Measurements from ENCODE around the gene ACTRT3.
A peak's percentile ranks its signal among the peaks of the same experiment; 100 is the strongest.

ACTRT3 gene

DNA sequence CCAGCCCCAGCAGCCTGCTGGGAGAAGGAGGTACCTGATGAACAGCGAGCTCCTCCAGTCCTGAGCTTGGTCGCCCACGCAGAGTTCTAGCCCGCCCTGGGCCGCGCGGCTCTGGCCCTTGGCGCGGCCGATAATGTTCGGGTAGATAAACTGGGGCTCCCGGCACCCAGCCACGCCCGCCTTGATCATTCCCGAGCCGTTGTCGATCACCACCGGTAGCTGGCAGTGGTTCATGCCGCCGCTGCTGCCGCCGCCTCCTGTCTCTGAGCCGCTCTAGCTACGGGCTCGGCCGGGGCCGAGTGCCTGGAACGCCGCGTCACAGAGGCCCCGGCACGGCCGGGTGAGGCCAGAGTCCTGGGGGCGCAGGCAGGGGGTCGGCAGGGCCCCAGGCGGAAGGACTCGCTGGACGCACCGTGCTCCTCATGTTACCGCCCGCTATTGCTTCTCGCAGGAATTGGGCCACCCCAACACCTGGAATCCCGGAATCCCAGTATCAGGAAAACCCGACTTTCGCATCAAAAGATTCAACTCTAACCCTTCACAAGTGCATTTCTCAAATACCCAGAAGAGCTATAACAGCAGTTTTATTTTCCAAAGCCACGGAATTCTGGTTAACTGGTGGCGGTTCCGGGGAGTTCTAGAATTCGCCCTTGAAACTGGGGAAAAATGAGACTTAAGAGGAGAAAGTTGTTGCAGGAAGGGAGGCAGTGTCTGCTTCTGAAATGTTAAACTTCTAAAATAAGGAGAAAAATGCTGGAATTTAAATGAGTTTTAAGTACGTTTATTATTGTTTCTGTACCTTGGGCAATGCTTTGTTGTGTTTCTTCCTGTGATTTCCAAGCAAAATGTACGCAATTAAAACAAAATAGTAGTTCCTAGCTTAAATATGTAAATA lies at the start of gene ACTRT3:
Gene ACTRT3 (minus strand): TSS at position 275 of the 895 bp plus-strand sequence. CDS start 41 bp downstream, at position 234.
- H3K9ac ChIP-seq (ENCODE audit: low read depth, low read length), result peak within 1 kb of the TSS; percentile 90
- no peaks in the 10 kb centered on the region for H3K4me1 ChIP-seq (ENCODE audit: insufficient read depth, low read length)
- no peaks in the 10 kb centered on the region for H3K36me3 ChIP-seq (ENCODE audit: insufficient read depth, low read length)
- no peaks in the 10 kb centered on the region; the same call in 1 of the 2 replicates for H3K9me3 ChIP-seq (ENCODE audit: control insufficient read depth, insufficient read depth, low read length)

DNA sequence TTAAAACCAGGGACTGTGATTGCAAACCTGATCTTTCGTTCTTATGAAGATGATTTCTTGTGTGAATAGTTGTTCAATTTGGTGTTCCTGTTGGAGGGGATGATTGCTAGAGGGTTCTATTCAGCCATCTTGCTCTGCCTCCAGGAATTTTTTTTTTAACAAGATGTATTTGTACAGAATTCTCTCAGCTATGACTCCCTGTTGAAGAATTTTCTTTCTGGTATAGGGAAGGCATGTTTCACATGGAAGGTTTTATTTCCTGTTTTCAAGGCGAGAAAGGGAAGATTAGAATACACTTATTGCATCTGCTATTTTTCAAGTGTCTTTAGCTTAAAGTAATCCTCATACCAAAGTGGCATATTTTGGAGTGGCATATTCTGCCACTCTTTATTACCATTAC lies 49.0 kb upstream of the ACTRT3 start:
- H3K9me3 ChIP-seq (ENCODE audit: control insufficient read depth, insufficient read depth, low read length), result no peaks in the 10 kb centered on the region; the same call in 1 of the 2 replicates
- H3K4me1 ChIP-seq (ENCODE audit: insufficient read depth, low read length), result peaks cover under 1% of the 10 kb centered on the region
- no peak overlapping the region for H3K9ac ChIP-seq (ENCODE audit: low read depth, low read length)
- H3K36me3 ChIP-seq (ENCODE audit: insufficient read depth, low read length), result no peaks in the 10 kb centered on the region

DNA sequence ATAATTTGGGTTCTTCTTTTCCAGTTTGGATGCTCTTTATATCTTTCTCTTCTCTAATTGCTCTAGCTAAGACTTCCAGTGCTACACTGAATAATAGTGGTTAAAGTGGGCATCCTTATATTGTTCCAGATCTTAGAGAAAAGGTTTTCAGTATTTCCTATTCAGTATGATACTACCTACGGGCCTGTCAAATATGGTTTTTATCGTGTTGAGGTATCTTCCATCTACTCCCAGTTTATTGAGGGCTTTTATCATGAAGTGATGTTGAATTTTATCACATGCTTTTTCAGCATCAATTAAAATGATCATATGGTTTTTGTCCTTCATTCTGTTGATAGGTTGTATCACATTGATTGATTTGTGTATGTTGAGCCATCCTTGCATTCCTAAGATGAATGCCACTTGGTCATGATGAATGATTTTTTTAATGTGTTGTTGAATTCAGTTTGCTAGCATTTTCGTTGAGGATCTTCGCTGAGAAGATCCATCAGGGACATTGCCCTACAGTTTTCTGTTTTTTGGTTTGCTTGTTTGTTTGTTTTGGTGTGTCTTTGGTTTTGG lies 46.3 kb upstream of the ACTRT3 start:
- Histone ChIP-seq H3K9me3 (ENCODE audit: control insufficient read depth, insufficient read depth, low read length) (no peaks in the 10 kb centered on the region; the same call in 1 of the 2 replicates), H3K9ac (ENCODE audit: low read depth, low read length) (no peak overlapping the region), H3K36me3 (ENCODE audit: insufficient read depth, low read length) (no peaks in the 10 kb centered on the region), H3K4me1 (ENCODE audit: insufficient read depth, low read length) (peaks cover 4% of the 10 kb centered on the region)

DNA sequence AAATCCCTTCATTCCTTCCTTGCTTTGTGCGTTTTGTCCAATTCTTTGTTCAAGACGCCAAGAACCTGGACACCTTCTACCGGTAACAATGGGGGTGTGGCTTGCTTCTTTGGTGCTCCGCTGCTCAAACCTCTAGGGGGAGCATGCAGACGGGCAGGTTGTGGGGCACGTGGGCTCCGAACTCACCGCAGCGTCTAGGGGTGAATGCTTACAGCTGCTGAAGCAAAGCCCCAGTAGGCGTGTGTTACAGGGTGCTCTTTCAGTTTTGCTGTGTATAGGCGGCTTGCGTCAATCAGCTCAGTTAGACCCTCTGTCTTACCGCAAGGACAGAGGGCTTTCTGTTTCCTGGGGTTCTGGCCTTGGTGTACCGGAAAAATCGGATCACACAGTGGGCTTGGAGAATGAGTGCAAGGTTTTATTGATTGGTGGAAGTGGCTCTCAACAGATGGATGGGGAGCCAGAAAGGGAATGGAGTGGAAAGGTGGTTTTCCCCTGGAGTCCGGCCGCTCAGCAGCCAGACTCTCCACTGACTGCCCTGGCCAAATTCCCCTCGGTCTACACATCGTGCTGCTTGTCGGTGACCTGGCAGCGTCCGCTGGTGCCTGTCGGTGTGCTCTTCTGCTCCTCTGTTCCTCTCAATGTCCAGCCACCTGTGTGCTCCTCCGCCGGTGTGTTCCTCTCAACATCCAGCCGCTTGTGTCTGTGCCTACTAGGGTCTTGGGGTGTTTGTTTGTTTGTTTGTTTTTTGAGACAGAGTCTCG lies 44.6 kb upstream of the ACTRT3 start:
- Histone ChIP-seq H3K9me3 (ENCODE audit: control insufficient read depth, insufficient read depth, low read length) (no peaks in the 10 kb centered on the region; the same call in 1 of the 2 replicates), H3K4me1 (ENCODE audit: insufficient read depth, low read length) (peaks cover 4% of the 10 kb centered on the region), H3K9ac (ENCODE audit: low read depth, low read length) (peak overlapping the region; percentile 80; the same call in 1 of the 2 replicates), H3K36me3 (ENCODE audit: insufficient read depth, low read length) (no peaks in the 10 kb centered on the region)

DNA sequence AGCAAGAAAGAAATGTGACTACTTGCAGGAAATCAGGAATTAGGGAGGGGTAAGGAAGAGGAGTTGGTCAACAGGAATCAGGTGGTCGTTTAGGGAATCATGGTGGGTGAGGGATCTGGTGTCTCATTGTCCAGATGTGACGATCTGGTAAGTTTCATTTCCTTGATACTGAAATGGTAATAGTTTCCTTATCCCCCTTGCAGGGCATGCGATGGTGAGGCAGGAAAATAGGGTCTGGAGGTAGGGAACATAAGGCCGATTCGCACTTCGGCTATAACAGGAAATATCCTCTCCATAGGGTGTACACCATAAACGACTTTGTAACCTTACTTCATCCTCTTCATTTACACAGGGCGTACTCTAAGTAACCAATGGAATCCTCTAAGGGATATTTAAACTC lies 43.9 kb upstream of the ACTRT3 start:
- Histone ChIP-seq H3K4me1 (ENCODE audit: insufficient read depth, low read length) (peaks cover 4% of the 10 kb centered on the region), H3K9ac (ENCODE audit: low read depth, low read length) (peak overlapping the region; percentile 80; the same call in 1 of the 2 replicates), H3K36me3 (ENCODE audit: insufficient read depth, low read length) (no peaks in the 10 kb centered on the region), H3K9me3 (ENCODE audit: control insufficient read depth, insufficient read depth, low read length) (no peaks in the 10 kb centered on the region; the same call in 1 of the 2 replicates)

DNA sequence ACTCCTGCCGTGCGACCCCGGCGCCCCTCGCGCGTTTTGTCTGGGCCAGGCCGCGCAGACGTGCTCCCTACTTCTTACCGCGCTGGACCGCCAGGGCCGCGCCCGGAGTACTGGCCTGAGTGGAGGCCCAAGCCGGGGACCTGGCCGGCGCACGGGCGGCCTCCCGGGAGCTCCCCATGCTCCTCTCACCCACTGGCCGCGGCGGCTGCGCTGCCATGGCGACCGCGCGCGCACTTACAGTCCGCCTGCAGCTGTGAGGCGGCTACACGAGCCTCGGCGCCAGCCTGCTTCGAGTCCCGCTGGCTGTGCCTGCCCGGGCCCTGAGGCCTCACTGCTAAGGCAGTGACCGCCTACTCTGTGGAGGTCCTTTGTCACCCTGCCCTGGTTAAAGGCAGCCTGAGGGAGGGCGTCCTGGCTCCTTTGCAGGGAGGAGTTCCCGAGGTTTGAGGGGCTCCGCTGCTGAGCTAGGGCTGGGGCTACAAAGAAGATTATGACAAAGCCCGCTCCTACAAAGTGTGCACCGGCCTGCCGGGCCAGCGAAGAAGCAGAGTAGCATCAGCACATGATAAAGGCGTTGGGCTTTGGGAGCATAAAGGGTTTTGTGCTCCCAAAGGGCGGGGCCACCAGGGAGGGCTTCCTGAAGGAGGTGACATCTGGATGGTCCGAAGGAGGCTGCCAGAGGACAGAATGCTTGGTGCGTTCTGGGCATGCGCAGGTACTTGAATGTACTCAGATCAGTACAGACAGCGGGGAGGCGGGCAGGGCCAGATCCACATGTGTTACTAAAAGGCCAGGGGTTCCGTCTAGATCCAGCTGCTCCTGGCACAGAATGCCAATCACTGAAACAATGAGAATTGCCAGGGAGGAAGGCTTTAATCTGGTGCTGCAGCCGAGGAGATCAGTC lies 43.2 kb upstream of the ACTRT3 start, which contains the start of the genes LRRC34 and LRRIQ4:
Gene LRRC34 (minus strand): TSS at position 573 of the 904 bp plus-strand sequence. CDS start 356 bp downstream, at position 217.
Gene LRRIQ4 (plus strand): TSS at position 539 of the 904 bp plus-strand sequence. CDS start 9,052 bp downstream, outside the sequence.
- Histone ChIP-seq H3K36me3 (ENCODE audit: insufficient read depth, low read length) (no peaks in the 10 kb centered on the region), H3K9me3 (ENCODE audit: control insufficient read depth, insufficient read depth, low read length) (no peaks in the 10 kb centered on the region; the same call in 1 of the 2 replicates), H3K9ac (ENCODE audit: low read depth, low read length) (peak within 1 kb of the TSS; percentile 80), H3K4me1 (ENCODE audit: insufficient read depth, low read length) (peaks cover 4% of the 10 kb centered on the region)

DNA sequence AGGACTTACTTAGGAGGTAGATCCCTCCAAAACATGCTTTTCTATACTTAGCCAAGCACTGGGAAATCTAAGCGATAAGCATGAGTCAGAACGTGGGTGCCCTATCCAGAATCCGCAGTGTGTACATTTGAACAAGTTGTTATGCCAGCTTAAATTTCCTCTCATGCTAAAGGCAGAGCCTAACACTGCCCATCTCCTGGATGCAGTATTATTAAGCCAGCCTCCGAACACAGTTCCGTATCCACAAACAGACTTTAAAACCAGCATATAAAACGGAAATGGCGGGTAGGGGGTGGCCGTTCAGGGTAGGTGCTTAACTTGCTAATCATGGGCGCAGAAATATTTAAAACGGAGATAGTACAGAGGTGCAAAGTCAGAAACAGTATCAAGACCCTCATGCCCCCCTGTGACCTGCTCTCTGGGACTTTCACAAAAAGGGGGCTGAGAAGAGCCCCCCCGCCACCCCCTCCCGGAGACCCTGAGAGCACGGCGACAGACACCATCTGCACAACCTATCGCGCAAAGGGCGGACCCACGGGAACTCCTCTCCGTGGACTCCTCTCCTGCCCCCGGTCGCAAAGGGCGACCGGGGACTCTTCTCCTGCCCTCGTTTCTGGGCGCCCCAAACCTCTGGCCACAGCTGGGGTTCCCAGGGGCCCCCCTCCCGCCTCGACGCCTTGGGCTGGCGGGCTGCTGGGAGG lies 42.4 kb upstream of the ACTRT3 start:
- Histone ChIP-seq H3K36me3 (ENCODE audit: insufficient read depth, low read length) (no peaks in the 10 kb centered on the region; the same call in 1 of the 2 replicates), H3K4me1 (ENCODE audit: insufficient read depth, low read length) (peaks cover 4% of the 10 kb centered on the region), H3K9me3 (ENCODE audit: control insufficient read depth, insufficient read depth, low read length) (no peaks in the 10 kb centered on the region; the same call in 1 of the 2 replicates), H3K9ac (ENCODE audit: low read depth, low read length) (peak overlapping the region; percentile 80)

DNA sequence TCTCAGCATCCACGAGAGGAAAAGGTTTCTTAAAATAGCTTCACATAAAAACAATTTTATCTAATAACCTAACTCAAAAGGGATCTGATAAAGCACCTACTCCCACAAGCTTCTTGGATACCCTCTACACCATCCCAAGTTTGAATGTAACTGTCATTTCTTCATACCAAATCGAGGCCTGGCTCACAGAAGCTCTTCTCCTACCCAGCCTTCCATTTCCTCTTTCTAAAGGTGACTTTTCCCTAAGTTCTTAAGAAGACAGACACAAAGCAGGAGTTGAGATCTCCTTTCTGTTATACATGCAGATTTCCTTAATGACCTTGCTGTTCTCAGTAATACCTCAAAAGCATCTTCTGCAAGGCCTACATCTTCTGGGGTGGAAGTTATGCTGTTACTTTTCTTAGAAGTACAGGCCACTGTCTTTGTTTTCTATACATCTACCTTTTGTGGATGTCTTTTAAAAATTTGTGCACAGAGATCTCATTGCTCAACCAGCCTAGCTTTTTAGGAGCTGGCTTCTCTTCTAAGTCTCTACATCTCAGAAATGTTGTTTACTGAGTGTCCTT lies 40.0 kb upstream of the ACTRT3 start:
- Histone ChIP-seq H3K36me3 (ENCODE audit: insufficient read depth, low read length) (no peaks in the 10 kb centered on the region; the same call in 1 of the 2 replicates), H3K9me3 (ENCODE audit: control insufficient read depth, insufficient read depth, low read length) (no peaks in the 10 kb centered on the region)

DNA sequence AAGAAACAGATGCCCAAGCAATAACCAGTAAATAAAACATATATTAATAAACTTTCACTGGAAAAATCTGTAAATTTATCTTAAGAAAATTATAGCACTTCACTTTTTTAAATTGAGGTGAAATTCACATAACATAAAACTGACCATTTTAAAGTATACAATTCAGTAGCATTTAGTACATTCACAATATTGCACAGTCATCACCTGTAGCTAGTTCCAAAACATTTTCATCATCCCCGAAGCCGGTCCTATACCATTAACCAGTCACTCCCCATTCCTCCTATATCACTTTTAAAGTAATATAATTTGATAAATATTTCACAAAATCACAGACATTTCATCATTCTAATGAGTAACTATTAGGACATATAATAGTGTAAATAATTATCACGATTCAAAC lies 35.3 kb upstream of the ACTRT3 start:
- H3K36me3 ChIP-seq (ENCODE audit: insufficient read depth, low read length), result no peaks in the 10 kb centered on the region; the same call in 1 of the 2 replicates
- no peaks in the 10 kb centered on the region for H3K9me3 ChIP-seq (ENCODE audit: control insufficient read depth, insufficient read depth, low read length)

More for the DNA sequence above, 40.0 kb upstream of the ACTRT3 start:
- Histone ChIP-seq H3K9ac (ENCODE audit: low read depth, low read length) (no peak overlapping the region), H3K4me1 (ENCODE audit: insufficient read depth, low read length) (peaks cover 4% of the 10 kb centered on the region)

DNA sequence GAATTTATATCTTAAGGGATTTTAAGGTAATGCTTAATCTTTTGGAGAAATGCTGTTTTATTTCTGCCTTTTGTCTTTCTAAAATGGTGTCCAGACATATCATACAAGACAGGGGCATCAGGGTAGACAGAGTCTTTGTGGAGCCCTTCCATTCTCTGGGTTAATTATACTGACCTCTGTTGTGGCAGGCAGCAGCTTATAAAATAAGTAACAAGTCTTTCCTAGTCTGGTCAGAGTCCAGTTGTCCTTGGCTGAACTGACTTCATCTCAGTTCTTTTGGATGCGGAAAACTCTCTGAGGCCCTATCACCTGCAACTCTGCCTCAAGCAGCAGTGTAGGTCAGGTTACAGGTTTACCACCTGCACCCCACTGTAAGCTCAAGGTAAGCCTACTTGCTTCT lies 23.0 kb upstream of the ACTRT3 start:
- H3K9me3 ChIP-seq (ENCODE audit: control insufficient read depth, insufficient read depth, low read length), result no peaks in the 10 kb centered on the region

More for the DNA sequence above, 35.3 kb upstream of the ACTRT3 start:
- no peak overlapping the region for H3K9ac ChIP-seq (ENCODE audit: low read depth, low read length)
- H3K4me1 ChIP-seq (ENCODE audit: insufficient read depth, low read length), result no peaks in the 10 kb centered on the region

DNA sequence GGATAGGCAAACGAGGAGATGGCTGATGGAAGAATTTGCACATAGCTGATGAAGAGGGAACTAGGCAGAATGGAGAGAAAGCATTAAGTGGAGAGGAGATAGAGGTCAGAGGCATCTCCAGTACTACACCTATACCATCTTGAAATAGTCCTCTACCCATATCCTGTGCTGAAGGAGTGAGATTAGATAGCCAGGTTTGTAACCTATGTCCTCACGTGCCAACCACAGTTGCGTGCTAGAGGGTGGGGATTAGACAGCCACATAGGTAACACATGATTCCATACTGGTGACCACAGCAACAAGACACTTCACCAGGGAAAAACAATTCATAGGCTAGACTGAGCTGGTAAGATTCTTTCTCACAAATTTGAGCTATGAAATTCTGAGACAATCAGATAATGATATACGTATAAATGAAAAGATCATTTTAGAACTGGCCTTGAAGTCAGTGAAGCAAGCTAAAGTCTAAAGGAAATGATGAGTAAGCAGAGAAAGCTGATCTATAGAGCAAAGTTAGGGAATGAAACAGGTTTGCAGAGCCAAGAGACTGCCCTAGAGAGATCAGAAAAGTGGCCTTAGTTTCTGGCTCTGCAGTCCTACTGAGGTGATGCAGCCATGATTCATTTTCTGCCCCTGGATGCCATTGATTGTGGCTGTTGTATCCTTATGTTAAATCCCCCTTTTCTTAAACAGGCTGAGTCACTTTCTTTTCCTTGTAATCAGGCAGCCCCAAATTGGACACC lies 21.5 kb upstream of the ACTRT3 start:
- no peaks in the 10 kb centered on the region; the same call in none of the 2 replicates for H3K36me3 ChIP-seq (ENCODE audit: insufficient read depth, low read length)
- H3K9me3 ChIP-seq (ENCODE audit: control insufficient read depth, insufficient read depth, low read length), result no peaks in the 10 kb centered on the region
- 0 out of 2 replicates have a peak, but pooled peaks cover 5% of the 10 kb centered on the region for H3K4me1 ChIP-seq (ENCODE audit: insufficient read depth, low read length)
- H3K9ac ChIP-seq (ENCODE audit: low read depth, low read length), result no peak overlapping the region

More for the DNA sequence above, 23.0 kb upstream of the ACTRT3 start:
- Histone ChIP-seq H3K36me3 (ENCODE audit: insufficient read depth, low read length) (no peaks in the 10 kb centered on the region; the same call in 1 of the 2 replicates), H3K9ac (ENCODE audit: low read depth, low read length) (no peak overlapping the region), H3K4me1 (ENCODE audit: insufficient read depth, low read length) (0 out of 2 replicates have a peak, but pooled peaks cover 5% of the 10 kb centered on the region)

DNA sequence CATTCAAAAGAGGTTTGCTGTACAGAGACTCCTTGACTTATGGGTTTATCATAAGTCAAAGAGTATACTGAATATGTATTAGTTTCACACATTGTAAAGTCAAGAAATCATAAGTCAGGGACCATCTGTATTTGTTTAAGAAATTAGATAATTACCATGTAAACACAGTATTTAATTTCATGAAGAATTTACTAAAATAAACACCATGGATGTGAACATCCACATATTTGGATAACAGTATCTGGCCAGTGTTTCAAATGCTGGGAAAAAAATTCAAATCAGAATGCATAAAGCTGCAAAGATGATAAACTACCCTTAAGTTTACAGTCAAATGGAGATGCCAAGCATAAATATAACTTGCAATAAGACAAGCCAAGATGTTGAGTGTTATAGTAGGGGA lies 20.9 kb upstream of the ACTRT3 start:
- Histone ChIP-seq H3K36me3 (ENCODE audit: insufficient read depth, low read length) (no peaks in the 10 kb centered on the region; the same call in none of the 2 replicates), H3K9me3 (ENCODE audit: control insufficient read depth, insufficient read depth, low read length) (no peaks in the 10 kb centered on the region), H3K9ac (ENCODE audit: low read depth, low read length) (no peak overlapping the region), H3K4me1 (ENCODE audit: insufficient read depth, low read length) (0 out of 2 replicates have a peak, but pooled peaks cover 5% of the 10 kb centered on the region)
